Nephron (organoid): ENCODE data around the gene GLB1L3.
"Not testable (repeated sequence)": the region's sequence is repeated elsewhere in the genome, so short reads cannot be mapped to it uniquely, and the experiment has no call there.

Experiments used
- H3K27ac Mint-ChIP-seq, 3 experiments: 2 replicates each; pipeline ENCODE4 v1.8.0; 2020; ENCODE audit warnings: mixed read lengths in 3 of 3, mild to moderate bottlenecking in 2 of 3, moderate library complexity in 1 of 3
- H3K27me3 Mint-ChIP-seq: 2 replicates; pipeline ENCODE4 v1.8.0; 2021; ENCODE audit warnings: low read depth, mild to moderate bottlenecking, moderate library complexity, mixed read lengths
- H3K36me3 Mint-ChIP-seq: 2 replicates; pipeline ENCODE4 v1.8.0; 2020; ENCODE audit warnings: low read depth, mixed read lengths
- H3K4me1 Mint-ChIP-seq: 2 replicates; pipeline ENCODE4 v1.8.0; 2020; ENCODE audit warnings: mixed read lengths
- H3K4me3 Mint-ChIP-seq, 3 experiments: 2 replicates each; pipeline ENCODE4 v1.8.0; 2020; ENCODE audit warnings: mild to moderate bottlenecking in 3 of 3, mixed read lengths in 3 of 3, moderate library complexity in 2 of 3
- H3K9me3 Mint-ChIP-seq: 2 replicates; pipeline ENCODE4 v1.8.0; 2020; ENCODE audit warnings: mixed read lengths
- CTCF ChIP-seq, 3 experiments: fragments of 200-600 bp; sonication (generic); IDR thresholded peaks; one replicate each; pipeline ENCODE4 v1.5.0; 2021; ENCODE audit warnings: antibody characterized with exemption in 3 of 3; ENCODE audit not compliant: unreplicated experiment in 3 of 3

Gene GLB1L3

GRCh38 chr11:134278356-134278755 lies 2.2 kb downstream of the GLB1L3 start:
- no peak overlapping the region for H3K4me3 Mint-ChIP-seq
- peaks cover 3% of the 10 kb centered on the region for H3K9me3 Mint-ChIP-seq
- no peak for TF ChIP-seq CTCF (IDR thresholded peaks at IDR 0.05; ENCODE audit: unreplicated experiment in 3 of 3)
- no peaks in the 10 kb centered on the region for H3K36me3 Mint-ChIP-seq
- peaks cover 15% of the 10 kb centered on the region for H3K4me1 Mint-ChIP-seq
- no peak overlapping the region for H3K27ac Mint-ChIP-seq
- peaks cover 78% of the 10 kb centered on the region for H3K27me3 Mint-ChIP-seq

- not testable (repeated sequence) for H3K9me3 Mint-ChIP-seq, H3K4me1 Mint-ChIP-seq, H3K27ac Mint-ChIP-seq, H3K36me3 Mint-ChIP-seq, H3K4me3 Mint-ChIP-seq
- peaks cover 62% of the 10 kb centered on the region for H3K27me3 Mint-ChIP-seq
Measured at GRCh38 chr11:134281635-134282034, 5.5 kb downstream of the GLB1L3 start.

DNA sequence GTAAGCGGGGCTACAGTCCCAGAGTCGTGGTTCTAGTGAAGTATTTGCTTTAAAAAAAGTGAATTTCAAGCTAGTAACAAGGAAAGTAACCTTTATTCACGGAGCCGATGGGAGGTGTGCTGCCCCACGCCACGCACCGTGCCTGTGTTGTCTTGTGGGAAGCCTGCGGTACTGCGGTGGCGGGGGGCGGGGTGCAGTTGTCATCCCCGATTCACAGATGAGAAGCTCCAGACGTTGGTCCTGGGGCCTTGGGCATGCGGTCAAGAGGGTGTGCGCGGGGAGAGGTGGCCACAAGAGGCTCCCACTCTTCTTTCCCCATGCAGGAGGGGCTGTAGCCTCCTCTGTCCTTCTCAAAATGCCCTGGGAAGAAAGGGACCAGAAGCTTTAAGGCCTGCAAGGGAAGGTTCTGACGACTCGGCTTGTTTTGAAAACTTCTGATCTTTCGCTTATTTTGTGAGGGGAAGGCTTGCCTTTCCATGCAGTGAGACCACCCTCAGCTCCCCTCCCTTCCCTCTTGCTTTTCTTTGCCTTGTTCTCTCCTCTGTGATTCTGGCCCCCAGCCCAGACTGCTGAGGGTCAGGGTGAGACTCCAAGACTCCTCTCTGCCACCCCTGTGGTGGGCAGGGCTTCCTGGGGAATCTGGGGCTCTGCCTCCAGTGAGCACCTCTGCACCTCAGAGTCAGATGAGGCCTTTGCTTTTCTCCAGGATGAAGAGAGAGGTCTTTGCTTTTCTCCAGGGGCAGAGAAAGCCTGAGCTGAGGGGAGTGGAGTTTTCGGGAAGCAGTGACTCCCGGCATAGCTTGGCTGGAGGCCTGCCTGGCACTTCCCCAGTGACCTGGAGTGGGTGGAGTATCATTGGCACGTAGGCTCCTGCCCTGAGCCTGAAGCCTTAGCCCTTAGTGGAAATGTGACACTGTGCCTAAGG lies 6.2 kb downstream of the GLB1L3 start:
- Mint-ChIP-seq H3K27ac (no peak overlapping the region), H3K4me1 (peaks cover under 1% of the 10 kb centered on the region), H3K9me3 (no peaks in the 10 kb centered on the region), H3K4me3 (no peak overlapping the region), H3K36me3 (no peaks in the 10 kb centered on the region), H3K27me3 (peaks cover 55% of the 10 kb centered on the region)
- no peak for TF ChIP-seq CTCF (IDR thresholded peaks at IDR 0.05; ENCODE audit: unreplicated experiment in 3 of 3)

- TF ChIP-seq CTCF (IDR thresholded peaks at IDR 0.05; ENCODE audit: unreplicated experiment in 3 of 3) = no peak
- Mint-ChIP-seq H3K4me3 (no peak overlapping the region), H3K9me3 (no peaks in the 10 kb centered on the region), H3K27me3 (peaks cover 43% of the 10 kb centered on the region), H3K4me1 (peaks cover 5% of the 10 kb centered on the region), H3K27ac (no peak overlapping the region), H3K36me3 (no peaks in the 10 kb centered on the region)
Measured at GRCh38 chr11:134283461-134284230, 7.5 kb downstream of the GLB1L3 start.

DNA sequence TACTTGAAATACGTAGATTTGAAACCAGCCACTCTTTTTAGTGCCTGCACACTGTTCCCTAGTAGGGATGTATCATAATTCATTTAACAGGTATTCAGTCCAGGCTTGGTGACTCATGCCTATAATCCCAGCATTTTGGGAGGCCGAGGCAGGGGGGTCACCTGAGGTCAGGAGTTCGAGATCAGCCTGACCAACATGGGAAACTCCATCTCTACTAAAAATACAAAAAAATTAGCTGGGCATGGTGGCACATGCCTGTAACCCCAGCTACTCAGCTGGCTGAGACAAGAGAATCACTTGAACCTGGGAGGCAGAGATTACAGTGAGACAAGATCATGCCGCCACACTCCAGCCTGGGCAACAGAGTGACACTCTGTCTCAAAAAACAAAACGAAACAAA lies 8.2 kb downstream of the GLB1L3 start:
- not testable (repeated sequence) for H3K9me3 Mint-ChIP-seq

GRCh38 chr11:134287561-134287960 lies 11.4 kb downstream of the GLB1L3 start:
- H3K36me3 Mint-ChIP-seq = no peaks in the 10 kb centered on the region
- peaks cover 32% of the 10 kb centered on the region for H3K27me3 Mint-ChIP-seq
- H3K9me3 Mint-ChIP-seq = no peaks in the 10 kb centered on the region
- no peak for TF ChIP-seq CTCF (IDR thresholded peaks at IDR 0.05; ENCODE audit: unreplicated experiment in 3 of 3)
- no peak overlapping the region for H3K4me3 Mint-ChIP-seq
- no peak overlapping the region for H3K27ac Mint-ChIP-seq
- H3K4me1 Mint-ChIP-seq = peaks cover 10% of the 10 kb centered on the region

More for the DNA sequence above, 8.2 kb downstream of the GLB1L3 start:
- not testable (repeated sequence) for H3K4me3 Mint-ChIP-seq, H3K27ac Mint-ChIP-seq, H3K36me3 Mint-ChIP-seq
- H3K4me1 Mint-ChIP-seq = peaks cover 10% of the 10 kb centered on the region
- H3K27me3 Mint-ChIP-seq = peaks cover 39% of the 10 kb centered on the region
